Neural cell (in vitro differentiated cells): ENCODE measurements around the gene RARRES1. TPM values are rescaled to one million over a fixed set of nuclear protein-coding genes. Genes with fewer than 3 reads are reported as not detected.
A peak's percentile ranks its signal among the peaks of the same experiment; 100 is the strongest.

Experiments
- H2AFZ ChIP-seq: fragments of 200-600, 300-800 bp; sonication (generic), shearing (Covaris generic); 2 replicates; pipeline ENCODE4 v1.6.0; 2014; ENCODE audit warnings: low read depth, mild to moderate bottlenecking, antibody characterized with exemption, low read length, moderate library complexity
- H3F3A ChIP-seq: fragments of 200-600 bp; shearing (Covaris generic); 2 replicates; pipeline ENCODE4 v1.6.1; 2016; ENCODE audit warnings: mild to moderate bottlenecking, moderate library complexity, mixed read lengths, antibody characterized with exemption, low read length; ENCODE audit not compliant: insufficient read depth, poor library complexity, severe bottlenecking
- H3K27ac ChIP-seq: fragments of 200-600, 300-800 bp; sonication (generic), shearing (Covaris generic); 2 replicates; pipeline ENCODE4 v1.5.1; 2014; ENCODE audit warnings: mild to moderate bottlenecking, low read length, moderate library complexity
- H3K27me3 ChIP-seq: fragments of 300-800, 200-600 bp; sonication (generic), shearing (Covaris generic); 2 replicates; pipeline ENCODE4 v1.6.0; 2014; ENCODE audit warnings: mild to moderate bottlenecking, low read depth, low read length, moderate library complexity; ENCODE audit not compliant: insufficient read depth
- H3K36me3 ChIP-seq: fragments of 300-800, 200-600 bp; sonication (generic), shearing (Covaris generic); 2 replicates; pipeline ENCODE4 v1.5.1; 2014; ENCODE audit warnings: mild to moderate bottlenecking, antibody characterized with exemption, low read length, moderate library complexity; ENCODE audit not compliant: insufficient read depth
- H3K4me2 ChIP-seq: fragments of 300-800, 200-600 bp; sonication (generic), shearing (Covaris generic); 2 replicates; pipeline ENCODE4 v1.6.0; 2014; ENCODE audit warnings: mild to moderate bottlenecking, low read length
- H3K4me3 ChIP-seq: fragments of 300-800, 200-600 bp; sonication (generic), shearing (Covaris generic); 2 replicates; pipeline ENCODE4 v1.5.1; 2014; ENCODE audit warnings: mild to moderate bottlenecking, low read length, moderate library complexity
- H3K79me2 ChIP-seq: fragments of 200-600 bp; shearing (Covaris generic); replicated peaks from 2 replicates; pipeline ENCODE4 v1.6.0; 2014; ENCODE audit warnings: mild to moderate bottlenecking, low read length, moderate library complexity; ENCODE audit not compliant: insufficient read depth
- H3K9ac ChIP-seq: fragments of 300-800, 200-600 bp; sonication (generic), shearing (Covaris generic); 2 replicates; pipeline ENCODE4 v1.6.1; 2016; ENCODE audit warnings: mild to moderate bottlenecking, low read length, mixed read lengths
- H3K9me2 ChIP-seq: fragments of 200-600 bp; shearing (Covaris generic); 2 replicates; pipeline ENCODE4 v1.6.1; 2016; ENCODE audit warnings: mild to moderate bottlenecking, low read length, mixed read lengths; ENCODE audit not compliant: insufficient read depth
- H3K9me3 ChIP-seq: fragments of 200-600, 300-800 bp; sonication (generic), shearing (Covaris generic); 2 replicates; pipeline ENCODE4 v1.6.1; 2016; ENCODE audit warnings: mild to moderate bottlenecking, mixed run types, low read length, moderate library complexity, mixed read lengths
- H4K20me1 ChIP-seq: fragments of 200-600 bp; shearing (Covaris generic); 2 replicates; pipeline ENCODE4 v1.6.1; 2016; ENCODE audit warnings: mild to moderate bottlenecking, mixed run types; ENCODE audit not compliant: insufficient read depth
- EP300 ChIP-seq: fragments of 450-650 bp; conservative IDR thresholded peaks from 2 replicates; pipeline ENCODE4 v1.6.1; 2014; ENCODE audit warnings: antibody characterized with exemption, mild to moderate bottlenecking, moderate library complexity; ENCODE audit not compliant: poor library complexity, severe bottlenecking
- EZH2 ChIP-seq: fragments of 200-600, 300-800 bp; shearing (Covaris generic), sonication (generic); IDR thresholded peaks from 2 replicates; pipeline ENCODE4 v1.6.1; 2014; ENCODE audit warnings: antibody characterized with exemption, low read length, borderline replicate concordance, mild to moderate bottlenecking; ENCODE audit not compliant: insufficient read depth, poor library complexity, severe bottlenecking
- MXI1 ChIP-seq: fragments of 450-650 bp; conservative IDR thresholded peaks from 2 replicates; pipeline ENCODE4 v1.6.1; 2014; ENCODE audit warnings: antibody characterized with exemption, mild to moderate bottlenecking; ENCODE audit not compliant: poor library complexity, severe bottlenecking
- POLR2AphosphoS5 ChIP-seq: IDR thresholded peaks from 2 replicates; pipeline ENCODE4 v1.6.1; 2012
- RAD21 ChIP-seq: fragments of 450-650 bp; conservative IDR thresholded peaks from 2 replicates; pipeline ENCODE4 v1.6.1; 2014; ENCODE audit warnings: antibody characterized with exemption, mild to moderate bottlenecking, moderate library complexity
- SMC3 ChIP-seq: fragments of 450-650 bp; conservative IDR thresholded peaks from 2 replicates; pipeline ENCODE4 v1.6.1; 2014; ENCODE audit warnings: antibody characterized with exemption, mild to moderate bottlenecking, moderate library complexity; ENCODE audit not compliant: poor library complexity
- TAF1 ChIP-seq: IDR thresholded peaks from 2 replicates; pipeline ENCODE4 v1.6.1; 2012; ENCODE audit warnings: low read depth
- polyA plus RNA-seq: library from polyadenylated mRNA; depleted of rRNA; stranded (reverse); fragments of >200 nt; gene quantifications from 2 replicates; pipeline ENCODE4 v1.2.3, GENCODE V29; 2014
- TF ChIP-seq, protein P1 (sequence below): IDR thresholded peaks from 2 replicates; pipeline ENCODE4 v1.6.1; 2012; ENCODE audit warnings: borderline replicate concordance
- TF ChIP-seq, protein P2 (sequence below): fragments of 450-650 bp; IDR thresholded peaks from 2 replicates; pipeline ENCODE4 v1.5.1; 2014; ENCODE audit warnings: antibody characterized with exemption, mild to moderate bottlenecking, moderate library complexity; ENCODE audit not compliant: poor library complexity, severe bottlenecking

Gene RARRES1
- polyA plus RNA-seq, 1 donor from 2014 or later = not detected

DNA sequence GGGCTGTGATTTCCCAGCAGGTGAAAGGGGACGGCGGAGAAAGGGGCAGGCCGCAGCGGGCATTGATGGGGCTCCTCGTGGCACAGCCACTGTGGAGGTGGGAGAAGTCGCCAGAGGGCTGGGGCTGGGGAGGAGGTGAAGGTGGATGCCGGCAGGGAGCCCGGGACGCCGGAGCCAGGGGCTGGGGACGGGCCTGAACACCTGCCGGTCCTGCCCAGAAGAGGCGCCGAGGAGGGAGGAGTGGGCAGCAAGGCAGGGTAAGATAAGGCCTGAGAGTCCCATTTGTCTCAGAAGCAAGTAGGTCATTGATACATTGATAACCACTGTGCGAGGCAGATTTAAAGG, 571 bp upstream of the RARRES1 start:
- no peaks in the 10 kb centered on the region for H3K9me3 ChIP-seq
- no peak overlapping the region for H2AFZ ChIP-seq
- no peaks in the 10 kb centered on the region for H4K20me1 ChIP-seq
- no peak overlapping the region for H3K4me2 ChIP-seq
- H3F3A ChIP-seq = no peaks in the 10 kb centered on the region
- no peak overlapping the region for H3K9ac ChIP-seq
- H3K27me3 ChIP-seq = peaks cover 20% of the 10 kb centered on the region
- no peaks in the 10 kb centered on the region for H3K79me2 ChIP-seq
- H3K9me2 ChIP-seq = no peaks in the 10 kb centered on the region
- H3K27ac ChIP-seq = no peak overlapping the region
- no peaks in the 10 kb centered on the region for H3K36me3 ChIP-seq
- H3K4me3 ChIP-seq = peak overlapping the region; percentile 65
- TF ChIP-seq TAF1 (no peak), RAD21 (no peak), POLR2AphosphoS5 (no peak), SMC3 (no peak), EZH2 (no peak), MXI1 (no peak), EP300 (no peak)
- TF ChIP-seq, protein P1, sequence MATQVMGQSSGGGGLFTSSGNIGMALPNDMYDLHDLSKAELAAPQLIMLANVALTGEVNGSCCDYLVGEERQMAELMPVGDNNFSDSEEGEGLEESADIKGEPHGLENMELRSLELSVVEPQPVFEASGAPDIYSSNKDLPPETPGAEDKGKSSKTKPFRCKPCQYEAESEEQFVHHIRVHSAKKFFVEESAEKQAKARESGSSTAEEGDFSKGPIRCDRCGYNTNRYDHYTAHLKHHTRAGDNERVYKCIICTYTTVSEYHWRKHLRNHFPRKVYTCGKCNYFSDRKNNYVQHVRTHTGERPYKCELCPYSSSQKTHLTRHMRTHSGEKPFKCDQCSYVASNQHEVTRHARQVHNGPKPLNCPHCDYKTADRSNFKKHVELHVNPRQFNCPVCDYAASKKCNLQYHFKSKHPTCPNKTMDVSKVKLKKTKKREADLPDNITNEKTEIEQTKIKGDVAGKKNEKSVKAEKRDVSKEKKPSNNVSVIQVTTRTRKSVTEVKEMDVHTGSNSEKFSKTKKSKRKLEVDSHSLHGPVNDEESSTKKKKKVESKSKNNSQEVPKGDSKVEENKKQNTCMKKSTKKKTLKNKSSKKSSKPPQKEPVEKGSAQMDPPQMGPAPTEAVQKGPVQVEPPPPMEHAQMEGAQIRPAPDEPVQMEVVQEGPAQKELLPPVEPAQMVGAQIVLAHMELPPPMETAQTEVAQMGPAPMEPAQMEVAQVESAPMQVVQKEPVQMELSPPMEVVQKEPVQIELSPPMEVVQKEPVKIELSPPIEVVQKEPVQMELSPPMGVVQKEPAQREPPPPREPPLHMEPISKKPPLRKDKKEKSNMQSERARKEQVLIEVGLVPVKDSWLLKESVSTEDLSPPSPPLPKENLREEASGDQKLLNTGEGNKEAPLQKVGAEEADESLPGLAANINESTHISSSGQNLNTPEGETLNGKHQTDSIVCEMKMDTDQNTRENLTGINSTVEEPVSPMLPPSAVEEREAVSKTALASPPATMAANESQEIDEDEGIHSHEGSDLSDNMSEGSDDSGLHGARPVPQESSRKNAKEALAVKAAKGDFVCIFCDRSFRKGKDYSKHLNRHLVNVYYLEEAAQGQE = no peak
- TF ChIP-seq, protein P2, sequence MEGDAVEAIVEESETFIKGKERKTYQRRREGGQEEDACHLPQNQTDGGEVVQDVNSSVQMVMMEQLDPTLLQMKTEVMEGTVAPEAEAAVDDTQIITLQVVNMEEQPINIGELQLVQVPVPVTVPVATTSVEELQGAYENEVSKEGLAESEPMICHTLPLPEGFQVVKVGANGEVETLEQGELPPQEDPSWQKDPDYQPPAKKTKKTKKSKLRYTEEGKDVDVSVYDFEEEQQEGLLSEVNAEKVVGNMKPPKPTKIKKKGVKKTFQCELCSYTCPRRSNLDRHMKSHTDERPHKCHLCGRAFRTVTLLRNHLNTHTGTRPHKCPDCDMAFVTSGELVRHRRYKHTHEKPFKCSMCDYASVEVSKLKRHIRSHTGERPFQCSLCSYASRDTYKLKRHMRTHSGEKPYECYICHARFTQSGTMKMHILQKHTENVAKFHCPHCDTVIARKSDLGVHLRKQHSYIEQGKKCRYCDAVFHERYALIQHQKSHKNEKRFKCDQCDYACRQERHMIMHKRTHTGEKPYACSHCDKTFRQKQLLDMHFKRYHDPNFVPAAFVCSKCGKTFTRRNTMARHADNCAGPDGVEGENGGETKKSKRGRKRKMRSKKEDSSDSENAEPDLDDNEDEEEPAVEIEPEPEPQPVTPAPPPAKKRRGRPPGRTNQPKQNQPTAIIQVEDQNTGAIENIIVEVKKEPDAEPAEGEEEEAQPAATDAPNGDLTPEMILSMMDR = no peak

DNA sequence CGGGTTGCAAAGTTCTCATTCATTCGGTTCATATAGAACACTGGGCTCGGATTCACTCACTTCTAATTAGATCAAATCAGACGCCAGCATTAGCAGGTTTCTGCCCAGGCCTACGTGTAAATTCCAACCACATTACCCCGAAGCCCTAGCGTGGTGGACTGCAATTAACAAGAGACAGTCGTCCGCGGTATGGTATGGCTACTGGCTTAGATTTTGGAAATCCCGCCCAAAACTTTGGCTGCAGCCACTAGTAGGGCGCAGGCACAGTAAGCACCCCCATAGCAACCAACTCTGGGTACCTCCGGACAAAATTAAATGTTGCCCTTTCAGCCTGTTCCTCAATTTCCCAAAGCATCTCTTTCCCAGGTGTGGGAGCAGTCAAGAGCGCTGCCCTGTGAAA, 771 bp downstream of the RARRES1 start:
- no peak overlapping the region for H2AFZ ChIP-seq
- H3K4me3 ChIP-seq = peak overlapping the region; percentile 65
- H3K27me3 ChIP-seq = peaks cover 20% of the 10 kb centered on the region
- no peaks in the 10 kb centered on the region for H3K36me3 ChIP-seq
- H3K79me2 ChIP-seq = no peaks in the 10 kb centered on the region
- no peak overlapping the region for H3K27ac ChIP-seq
- H3K4me2 ChIP-seq = no peak overlapping the region
- TF ChIP-seq EP300 (no peak), MXI1 (no peak), TAF1 (no peak), RAD21 (no peak), EZH2 (no peak), SMC3 (no peak), POLR2AphosphoS5 (no peak)
- TF ChIP-seq, protein P1 = no peak
- TF ChIP-seq, protein P2 = no peak
- peak overlapping the region; percentile 16 for H3K9ac ChIP-seq
- H3K9me3 ChIP-seq = no peaks in the 10 kb centered on the region
- no peaks in the 10 kb centered on the region for H3K9me2 ChIP-seq
- H3F3A ChIP-seq = no peaks in the 10 kb centered on the region
- H4K20me1 ChIP-seq = no peaks in the 10 kb centered on the region
